ENCODE data around the gene HVCN1.

HVCN1 gene

DNA sequence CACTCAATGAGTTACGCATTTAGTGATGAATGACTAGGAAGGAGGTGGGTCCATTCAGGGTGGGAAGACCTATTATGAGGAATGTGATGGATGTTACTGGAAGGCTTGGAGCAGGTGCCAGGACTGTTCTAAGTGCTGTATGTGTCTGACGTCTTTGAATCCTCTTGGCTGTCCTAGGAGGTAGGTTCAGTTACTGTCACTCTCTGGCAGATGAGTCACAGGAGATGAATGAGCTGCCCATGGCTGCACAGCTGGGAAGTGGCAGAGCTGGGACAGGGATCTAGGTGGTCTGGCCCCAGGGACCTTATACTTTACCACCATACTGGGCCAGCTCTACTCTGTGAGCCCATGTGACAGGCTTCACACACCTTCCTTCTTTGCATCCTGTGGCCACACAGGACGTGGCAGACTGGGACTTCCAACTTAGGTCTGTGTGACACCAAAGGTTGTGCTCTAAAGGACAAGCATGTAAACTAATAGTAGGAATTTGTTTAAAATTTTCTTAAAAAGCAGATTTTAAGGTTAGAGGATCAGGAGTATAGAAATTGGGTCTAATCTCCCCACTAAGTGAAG lies 51.0 kb downstream of the HVCN1 start:
- TF ChIP-seq SIN3A (IDR thresholded peaks at IDR 0.05; ENCODE audit: borderline replicate concordance, insufficient read depth, low read length) (no peak), TAF1 (IDR thresholded peaks at IDR 0.05; ENCODE audit: borderline replicate concordance, insufficient read depth, low read length) (no peak), REST (IDR thresholded peaks at IDR 0.05; ENCODE audit: insufficient read depth in 1 of 2, low read depth in 2 of 2, low read length in 2 of 2) (no peak), FOXP2 (optimal IDR thresholded peaks at IDR 0.05; ENCODE audit: borderline replicate concordance, extremely low read depth, extremely low read length, insufficient read depth) (no peak), POLR2AphosphoS5 (IDR thresholded peaks at IDR 0.05; ENCODE audit: low read depth, low read length) (no peak)

GRCh38 chr12:110636516-110636915 lies 52.4 kb downstream of the HVCN1 start:
- no peak for TF ChIP-seq FOXP2 (optimal IDR thresholded peaks at IDR 0.05; ENCODE audit: borderline replicate concordance, extremely low read depth, extremely low read length, insufficient read depth)
- no peak for TF ChIP-seq REST (IDR thresholded peaks at IDR 0.05; ENCODE audit: insufficient read depth in 1 of 2, low read depth in 2 of 2, low read length in 2 of 2)
- TF ChIP-seq SIN3A (IDR thresholded peaks at IDR 0.05; ENCODE audit: borderline replicate concordance, insufficient read depth, low read length) = no peak
- no peak for TF ChIP-seq POLR2AphosphoS5 (IDR thresholded peaks at IDR 0.05; ENCODE audit: low read depth, low read length)
- TF ChIP-seq TAF1 (IDR thresholded peaks at IDR 0.05; ENCODE audit: borderline replicate concordance, insufficient read depth, low read length) = no peak

DNA sequence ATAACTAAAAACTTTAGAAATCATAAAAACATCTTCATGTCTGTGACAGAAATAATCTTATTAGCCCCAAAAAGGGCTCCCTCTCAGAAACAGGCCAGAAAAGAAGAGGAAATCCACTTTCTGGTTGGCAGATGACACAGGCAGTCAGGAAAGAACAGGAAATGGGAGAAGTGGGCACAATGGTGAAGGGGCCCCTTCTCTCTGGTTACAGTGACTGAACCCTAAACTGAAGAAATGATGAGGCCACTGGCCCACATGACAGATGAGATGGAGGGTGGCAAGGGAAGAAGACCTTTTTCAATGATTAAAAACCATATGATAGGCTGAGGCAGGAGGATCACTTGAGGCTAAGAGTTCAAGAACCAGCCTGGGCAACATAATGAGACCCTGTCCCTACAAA lies 53.9 kb downstream of the HVCN1 start:
- no peak for TF ChIP-seq TAF1 (IDR thresholded peaks at IDR 0.05; ENCODE audit: borderline replicate concordance, insufficient read depth, low read length)
- TF ChIP-seq POLR2AphosphoS5 (IDR thresholded peaks at IDR 0.05; ENCODE audit: low read depth, low read length) = no peak
- no peak for TF ChIP-seq REST (IDR thresholded peaks at IDR 0.05; ENCODE audit: insufficient read depth in 1 of 2, low read depth in 2 of 2, low read length in 2 of 2)
- no peak for TF ChIP-seq SIN3A (IDR thresholded peaks at IDR 0.05; ENCODE audit: borderline replicate concordance, insufficient read depth, low read length)
- no peak for TF ChIP-seq FOXP2 (optimal IDR thresholded peaks at IDR 0.05; ENCODE audit: borderline replicate concordance, extremely low read depth, extremely low read length, insufficient read depth)

DNA sequence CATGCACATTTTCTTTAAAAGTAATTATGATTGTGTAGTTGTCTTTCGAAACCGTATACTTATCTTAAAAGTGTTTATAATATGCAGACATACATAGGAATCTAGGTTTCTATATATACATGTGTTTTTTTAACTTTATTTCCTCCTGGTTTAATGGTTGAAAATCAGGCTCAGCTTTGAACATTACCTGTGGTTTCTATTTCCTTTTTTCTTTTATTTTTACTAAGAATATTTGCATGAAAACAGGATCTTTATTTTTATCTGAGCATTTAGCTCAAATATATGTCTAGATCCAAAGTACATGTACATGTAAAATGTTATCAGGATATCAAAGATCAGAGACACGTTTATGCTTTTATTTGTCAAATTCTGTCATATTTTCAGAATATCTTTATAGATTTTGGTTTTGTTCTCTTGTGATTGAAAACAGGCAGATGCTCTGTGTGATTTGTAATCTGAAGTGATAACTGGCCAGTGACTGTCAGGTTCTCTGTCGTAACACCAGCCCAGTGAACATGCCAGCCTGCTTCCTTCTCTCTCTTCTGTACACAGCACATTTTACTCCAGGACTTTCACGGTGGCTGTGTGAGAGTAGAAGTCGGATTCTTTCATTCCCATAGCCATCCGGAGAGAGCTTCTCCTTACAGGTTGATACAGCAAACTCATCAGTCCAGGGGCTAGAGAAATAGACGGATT lies 61.3 kb downstream of the HVCN1 start:
- TF ChIP-seq TAF1 (IDR thresholded peaks at IDR 0.05; ENCODE audit: borderline replicate concordance, insufficient read depth, low read length) (no peak), SIN3A (IDR thresholded peaks at IDR 0.05; ENCODE audit: borderline replicate concordance, insufficient read depth, low read length) (no peak), FOXP2 (optimal IDR thresholded peaks at IDR 0.05; ENCODE audit: borderline replicate concordance, extremely low read depth, extremely low read length, insufficient read depth) (no peak), POLR2AphosphoS5 (IDR thresholded peaks at IDR 0.05; ENCODE audit: low read depth, low read length) (no peak), REST (IDR thresholded peaks at IDR 0.05; ENCODE audit: insufficient read depth in 1 of 2, low read depth in 2 of 2, low read length in 2 of 2) (no peak)

Measured in PFSK-1 (cell line).